Measurements from ENCODE around the gene AJUBA.

- TF ChIP-seq SP1 (IDR thresholded peaks at IDR 0.05) (no peak), FOXA1 (IDR thresholded peaks at IDR 0.05) (no peak), FOXK2 (IDR thresholded peaks at IDR 0.05) (no peak), SUZ12 (IDR thresholded peaks at IDR 0.05) (no peak), BHLHE40 (IDR thresholded peaks at IDR 0.05; ENCODE audit: borderline replicate concordance) (no peak), ARNT (IDR thresholded peaks at IDR 0.05) (no peak), LEF1 (IDR thresholded peaks at IDR 0.05; ENCODE audit: borderline replicate concordance) (no peak), TARDBP (IDR thresholded peaks at IDR 0.05) (no peak), NFRKB (IDR thresholded peaks at IDR 0.05) (no peak), PKNOX1 (IDR thresholded peaks at IDR 0.05) (no peak), ZNF384 (IDR thresholded peaks at IDR 0.05) (no peak), HDGF (IDR thresholded peaks at IDR 0.05; ENCODE audit: borderline replicate concordance) (no peak), L3MBTL2 (conservative IDR thresholded peaks at IDR 0.05) (no peak)
Observed at GRCh38 chr14:23021889-23022442, 39.6 kb upstream of the AJUBA start.

All from HEK293T (cell line).